Pons (tissue), 1 donor: ENCODE results near the gene DNAH6.
"Not testable (repeated sequence)": the region's sequence is repeated elsewhere in the genome, so short reads cannot be mapped to it uniquely, and the experiment has no call there.

Experiments used
- DNase-seq: peaks from one replicate; pipeline ENCODE4 v3.0.0-alpha.2; 2016; ENCODE audit warnings: low spot score

Gene DNAH6

GRCh38 chr2:84839851-84840250 lies 323.6 kb downstream of the DNAH6 start:
- DNase-seq = no peak

- no peak for DNase-seq
These were observed 324.0 kb downstream of the DNAH6 start for GRCh38 chr2:84840306-84840705.

- DNase-seq = no peak
These were observed 325.3 kb downstream of the DNAH6 start for GRCh38 chr2:84841577-84841976.

- no peak for DNase-seq
These were observed 327.8 kb downstream of the DNAH6 start for GRCh38 chr2:84844141-84844540.

GRCh38 chr2:84846041-84846663 lies 329.9 kb downstream of the DNAH6 start:
- peak; percentile 25 for DNase-seq

- no peak for DNase-seq
These were observed 330.4 kb downstream of the DNAH6 start for GRCh38 chr2:84846741-84847142.

GRCh38 chr2:84847326-84848050 lies 331.2 kb downstream of the DNAH6 start:
- no peak for DNase-seq

- peak; percentile 12 for DNase-seq
These were observed 333.1 kb downstream of the DNAH6 start for GRCh38 chr2:84849271-84849952.

- DNase-seq = no peak
These were observed 334.2 kb downstream of the DNAH6 start for GRCh38 chr2:84850471-84850870.

GRCh38 chr2:84851876-84852275 lies 335.6 kb downstream of the DNAH6 start:
- DNase-seq = no peak

GRCh38 chr2:84854850-84855249 lies 338.6 kb downstream of the DNAH6 start:
- DNase-seq = no peak

- DNase-seq = no peak
These were observed 339.4 kb downstream of the DNAH6 start for GRCh38 chr2:84855731-84856130.

- no peak for DNase-seq
These were observed 340.5 kb downstream of the DNAH6 start for GRCh38 chr2:84856787-84857186.

GRCh38 chr2:84857566-84857965 lies 341.3 kb downstream of the DNAH6 start:
- no peak for DNase-seq

GRCh38 chr2:84858123-84858522 lies 341.8 kb downstream of the DNAH6 start:
- DNase-seq = no peak

- no peak for DNase-seq
These were observed 342.6 kb downstream of the DNAH6 start for GRCh38 chr2:84858937-84859336.

- no peak for DNase-seq
These were observed 345.2 kb downstream of the DNAH6 start for GRCh38 chr2:84861539-84861938.

- DNase-seq = no peak
These were observed 345.7 kb downstream of the DNAH6 start for GRCh38 chr2:84862006-84862405.

GRCh38 chr2:84865181-84865783 lies 349.0 kb downstream of the DNAH6 start:
- peak; percentile 51 for DNase-seq

GRCh38 chr2:84866122-84866521 lies 349.8 kb downstream of the DNAH6 start:
- DNase-seq = no peak

- DNase-seq = not testable (repeated sequence)
These were observed 352.0 kb downstream of the DNAH6 start for GRCh38 chr2:84868327-84868726.
